Astrocyte of the cerebellum (primary cell): ENCODE measurements around the gene PEX6.

ENCODE experiments used
- DNase-seq: peaks from one replicate; pipeline ENCODE4 v3.0.0-alpha.2; 2011; ENCODE audit warnings: low read depth
- H3K4me3 ChIP-seq: 2 replicates; pipeline ENCODE4 v1.5.1; 2011; ENCODE audit warnings: mild to moderate bottlenecking, low read depth, low read length, moderate library complexity
- CTCF ChIP-seq: IDR thresholded peaks from 2 replicates; pipeline ENCODE4 v1.5.1; 2012; ENCODE audit warnings: low read length, low read depth, moderate library complexity, mild to moderate bottlenecking; ENCODE audit errors: missing control alignments
- in situ Hi-C: cut with HindIII; loops from 2 replicates; pipeline ENCODE4 v1.10.0; 2017; ENCODE audit warnings: low sequenced_read_pairs

Gene PEX6

GRCh38 chr6:42987533-42988451 is 8.8 kb upstream of the PEX6 start:
- no peak for DNase-seq
- in situ Hi-C loops = no loop called here
- TF ChIP-seq CTCF = no peak
- no peak overlapping the region for H3K4me3 ChIP-seq

GRCh38 chr6:42984924-42985475 is 6.0 kb upstream of the PEX6 start:
- no peak for DNase-seq
- peak overlapping the region; percentile 86 for H3K4me3 ChIP-seq
- no peak for TF ChIP-seq CTCF
- in situ Hi-C loops = no loop called here

- in situ Hi-C loops = no loop called here
- peak within 1 kb of the TSS; percentile 86 for H3K4me3 ChIP-seq
- no peak for TF ChIP-seq CTCF
- DNase-seq = peak; percentile 99
Observed at GRCh38 chr6:42984001-42984923, 5.3 kb upstream of the PEX6 start, which contains the start of gene PPP2R5D. TSS of gene PPP2R5D (plus strand) at chr6:42984570. CDS start at chr6:42984678, 108 bp downstream.

- TF ChIP-seq CTCF = no peak
- no peak for DNase-seq
Observed at GRCh38 chr6:42981836-42982235, 2.9 kb upstream of the PEX6 start.

GRCh38 chr6:42979523-42980177 is 669 bp upstream of the PEX6 start:
- no peak for DNase-seq
- in situ Hi-C loops = no loop called here
- H3K4me3 ChIP-seq = peak overlapping the region; percentile 73
- TF ChIP-seq CTCF = no peak

More at GRCh38 chr6:42981836-42982235, 2.9 kb upstream of the PEX6 start:
- in situ Hi-C loops = no loop called here
- H3K4me3 ChIP-seq = no peak overlapping the region

GRCh38 chr6:42978487-42978838 is 518 bp downstream of the PEX6 start:
- TF ChIP-seq CTCF = no peak
- H3K4me3 ChIP-seq = peak overlapping the region; percentile 73
- no peak for DNase-seq
- in situ Hi-C loops = no loop called here
